K562 (cell line): ENCODE data around the gene AMT. TPM values are rescaled to one million over a fixed set of nuclear protein-coding genes. Genes with fewer than 3 reads are reported as not detected.

Source experiments
- ATAC-seq: fragments of 200-7000 bp; cut with Tn5 transposase; 3 replicates; pipeline ENCODE4 v1.9.1; 2020; ENCODE audit warnings: moderate library complexity
- BruUV-seq: library from RNA; stranded (reverse); fragments of 400-500 nt; replicated peaks from 2 replicates; lab custom pipeline; 2021; lab: Mats Ljungman, UMichigan
- CTCF ChIA-PET: fragments of 300-600 bp; formaldehyde crosslinking; extraction: SDS; loops from one replicate; lab custom pipeline; 2021; ENCODE audit warnings: low intra/inter-chr PET ratio; lab: Yijun Ruan, JAX
- POLR2A ChIA-PET: fragments of 300-600, 350-650 bp; sonication (Branson Sonifier 250); formaldehyde crosslinking; extraction: SDS; loops from one replicate; lab custom pipeline; 2021; ENCODE audit warnings: antibody characterized with exemption, inconsistent platforms; lab: Yijun Ruan, JAX
- DNase-seq, 4 experiments: peaks; one replicate each; pipeline versions ENCODE4 v3.0.0 to v3.0.0-alpha.2; 2011 to 2018; ENCODE audit warnings: low spot score in 3 of 4, mixed read lengths in 3 of 4; ENCODE audit errors: extremely low read depth in 1 of 4
- FAIRE-seq: peaks from 2 replicates; lab custom pipeline; 2011; peaks lifted over from hg19 to GRCh38; lab: Jason Lieb, UNC
- H2AFZ ChIP-seq: 2 replicates; pipeline ENCODE4 v1.6.0; 2011; ENCODE audit warnings: low read depth, low read length, control low read depth, inconsistent platforms
- H3K27ac ChIP-seq: fragments of 200-600 bp; 3 replicates; pipeline ENCODE4 v1.8.0; 2011; ENCODE audit warnings: low read depth, mild to moderate bottlenecking, control low read depth, inconsistent platforms, low read length, moderate library complexity, mixed read lengths; ENCODE audit errors: extremely low read depth
- H3K27me3 ChIP-seq, 2 experiments: fragments of 300-600 bp in 1 of 2; 2 replicates in 1 of 2; 3 replicates in 1 of 2; pipeline versions ENCODE4 v1.6.0 to v1.8.0; 2011; ENCODE audit warnings: inconsistent platforms in 2 of 2, low read length in 2 of 2, mild to moderate bottlenecking in 1 of 2, mixed read lengths in 1 of 2, moderate library complexity in 1 of 2; ENCODE audit not compliant: control insufficient read depth in 2 of 2, insufficient read depth in 2 of 2
- H3K36me3 ChIP-seq: fragments of 300-600 bp; 3 replicates; pipeline ENCODE4 v1.8.0; 2011; ENCODE audit warnings: mild to moderate bottlenecking, low read length, inconsistent platforms; ENCODE audit not compliant: control insufficient read depth, insufficient read depth
- H3K4me1 ChIP-seq, 2 experiments: fragments of 200-600 bp in 1 of 2; replicated peaks in 1 of 2; 2 replicates in 1 of 2; 3 replicates in 1 of 2; pipeline versions ENCODE4 v1.5.1 to v1.8.0; 2011; ENCODE audit warnings: inconsistent platforms in 2 of 2, low read length in 2 of 2, mild to moderate bottlenecking in 1 of 2, mixed read lengths in 1 of 2, moderate library complexity in 1 of 2; ENCODE audit not compliant: control insufficient read depth in 2 of 2, insufficient read depth in 2 of 2
- H3K4me2 ChIP-seq: 2 replicates; pipeline ENCODE4 v1.6.1; 2011; ENCODE audit warnings: low read length, control low read depth, inconsistent platforms, mixed read lengths; ENCODE audit not compliant: insufficient read depth
- H3K4me3 ChIP-seq: fragments of 200-600 bp; sonication (generic), shearing (Covaris generic); 2 replicates; pipeline ENCODE4 v1.5.1; 2016; ENCODE audit warnings: control low read depth, inconsistent platforms
- H3K79me2 ChIP-seq: fragments of 200-600 bp; 3 replicates; pipeline ENCODE4 v1.8.0; 2011; ENCODE audit warnings: low read length, inconsistent platforms; ENCODE audit not compliant: control insufficient read depth, insufficient read depth
- H3K9ac ChIP-seq, 2 experiments: 2 replicates each; pipeline versions ENCODE4 v1.6.0 to v1.6.1; 2011; ENCODE audit warnings: low read depth in 2 of 2, low read length in 2 of 2, control low read depth in 1 of 2, inconsistent platforms in 1 of 2, mild to moderate bottlenecking in 1 of 2, mixed read lengths in 1 of 2; ENCODE audit not compliant: insufficient read depth in 1 of 2
- H3K9me1 ChIP-seq: one replicate; pipeline ENCODE4 v1.6.0; 2011; ENCODE audit warnings: inconsistent platforms, mild to moderate bottlenecking, low read length, moderate library complexity; ENCODE audit not compliant: control insufficient read depth, insufficient read depth
- H3K9me3 ChIP-seq: replicated peaks from 2 replicates; pipeline ENCODE4 v1.5.1; 2011; ENCODE audit warnings: low read depth, low read length, inconsistent platforms; ENCODE audit not compliant: control insufficient read depth, insufficient read depth
- H4K20me1 ChIP-seq: replicated peaks from 2 replicates; pipeline ENCODE4 v1.6.1; 2011; ENCODE audit warnings: low read length, inconsistent platforms, mixed read lengths; ENCODE audit not compliant: control insufficient read depth, insufficient read depth
- HES1 ChIP-seq: fragments of 450-650 bp; IDR thresholded peaks from 2 replicates; pipeline ENCODE4 v1.6.1; 2016; ENCODE audit warnings: low read depth, mild to moderate bottlenecking, moderate library complexity
- JUNB ChIP-seq: fragments of 450-650 bp; formaldehyde crosslinking; conservative IDR thresholded peaks from 2 replicates; pipeline ENCODE4 v1.4.0; 2020; ENCODE audit warnings: mild to moderate bottlenecking
- KAT8 ChIP-seq: fragments of 450-650 bp; IDR thresholded peaks from 2 replicates; pipeline ENCODE4 v1.6.1; 2016; ENCODE audit warnings: low read depth, mild to moderate bottlenecking
- PATZ1 ChIP-seq: fragments of 250-450 bp; sonication (Bioruptor Pico); IDR thresholded peaks from 2 replicates; pipeline ENCODE4 v1.5.0; 2020; ENCODE audit warnings: mild to moderate bottlenecking, borderline replicate concordance
- SLC30A9 ChIP-seq: fragments of 250-450 bp; sonication (Bioruptor Pico); IDR thresholded peaks from 2 replicates; pipeline ENCODE4 v1.8.0; 2022; ENCODE audit warnings: mild to moderate bottlenecking, moderate library complexity
- ZNF449 ChIP-seq: fragments of 250-450 bp; sonication (Bioruptor Pico); IDR thresholded peaks from 2 replicates; pipeline ENCODE4 v1.8.0; 2022; ENCODE audit warnings: moderate library complexity, mild to moderate bottlenecking, inconsistent platforms
- ZNF518B ChIP-seq: fragments of 250-450 bp; sonication (Bioruptor Pico); IDR thresholded peaks from 2 replicates; pipeline ENCODE4 v1.5.0; 2021; ENCODE audit warnings: mild to moderate bottlenecking, moderate library complexity
- WGBS: fragments of 100-300 bp; shearing (Covaris generic); methylation state at CpG from one replicate; pipeline ENCODE4 v1.1.6; 2016; ENCODE audit warnings: low coverage, mixed read lengths; ENCODE audit not compliant: insufficient coverage; ENCODE audit errors: missing lambda C conversion rate; 5-methylcytosine and 5-hydroxymethylcytosine counted together
- in situ Hi-C: fragments of 300-500 bp; cut with MboI; formaldehyde crosslinking; loops from 4 replicates; pipeline ENCODE4 v1.15.0; 2018; ENCODE audit warnings: inconsistent platforms, mixed read lengths
- intact Hi-C: fragments of 100-400 bp; cut with micrococcal nuclease; formaldehyde crosslinking; loops from 2 replicates; pipeline ENCODE4 v1.14.2; 2022
- polyA plus RNA-seq, 8 experiments: library from polyadenylated mRNA; depleted of rRNA in 4 of 8; stranded (reverse) in 5 of 8; unstranded in 3 of 8; fragments of >200 nt; fragmentation: Nextera tagmentation in 2 of 8; fragmentation: Illumina TruSeq in 1 of 8; extraction: Ambion mirVana in 2 of 8; extraction: Trizol in 1 of 8; gene quantifications; 2 replicates each; pipeline versions ENCODE4 v1.2.1 to v1.2.3, GENCODE V29; 2011 to 2014; ENCODE audit warnings: inconsistent platforms in 1 of 8, missing spikeins in 1 of 8
- total RNA-seq, 7 experiments: library from RNA; depleted of rRNA in 6 of 7; stranded (reverse); fragments of >200 nt in 6 of 7; fragmentation: Illumina TruSeq in 2 of 7; extraction: Trizol in 2 of 7; gene quantifications; 2 replicates each; pipeline versions ENCODE4 v1.2.1 to v1.2.3, GENCODE V29; 2011 to 2021; ENCODE audit warnings: low replicate concordance in 1 of 7
- TF ChIP-seq, protein P1 (sequence below): fragments of 150-350 bp; IDR thresholded peaks from 2 replicates; pipeline ENCODE4 v1.6.1; 2014; ENCODE audit warnings: low read depth, mild to moderate bottlenecking, low read length, borderline replicate concordance

Gene AMT
- total and polyA plus RNA-seq, 9 of the 15 experiments (the other 6 are each of a cell fraction or from before 2014, with no cell fraction given), result 0.14 to 2.1 (median 0.52) TPM

- DNase-seq (peak; percentile 37 to 72 (median 44)), FAIRE-seq (peak; percentile 57), ATAC-seq (no peak)
- Histone ChIP-seq H3K27me3 (no peaks in the 10 kb centered on the region), H3K79me2 (peaks cover under 1% of the 10 kb centered on the region; the same call in 1 of the 3 replicates), H3K9ac (peak overlapping the region; percentile 17 to 81; a peak in 1 of 4 replicates), H3K36me3 (no peaks in the 10 kb centered on the region), H4K20me1 (no peaks in the 10 kb centered on the region), H3K9me1 (no peaks in the 10 kb centered on the region), H3K9me3 (no peaks in the 10 kb centered on the region), H3K4me1 (peaks cover 30 to 35% of the 10 kb centered on the region in 2 experiments), H3K4me3 (no peak overlapping the region), H2AFZ (peak overlapping the region; percentile 76), H3K27ac (peak overlapping the region; percentile 74; the same call in 2 of the 3 replicates), H3K4me2 (peak overlapping the region; percentile 76)
- WGBS, result 4% methylated on average over 17 of the region's 18 CpGs
- ChIA-PET POLR2A (interaction anchor here (0.6 to 1.3 kb wide), 4 partner anchors 9 to 405 kb away, joined by 3 to 4 read pairs (median 4); no protein-coding TSS in a partner anchor), CTCF (no interaction called here)
- intact Hi-C loops, result no loop called here
- no TSS peak for BruUV-seq
- in situ Hi-C loops, result no loop called here
- TF ChIP-seq, protein P1, sequence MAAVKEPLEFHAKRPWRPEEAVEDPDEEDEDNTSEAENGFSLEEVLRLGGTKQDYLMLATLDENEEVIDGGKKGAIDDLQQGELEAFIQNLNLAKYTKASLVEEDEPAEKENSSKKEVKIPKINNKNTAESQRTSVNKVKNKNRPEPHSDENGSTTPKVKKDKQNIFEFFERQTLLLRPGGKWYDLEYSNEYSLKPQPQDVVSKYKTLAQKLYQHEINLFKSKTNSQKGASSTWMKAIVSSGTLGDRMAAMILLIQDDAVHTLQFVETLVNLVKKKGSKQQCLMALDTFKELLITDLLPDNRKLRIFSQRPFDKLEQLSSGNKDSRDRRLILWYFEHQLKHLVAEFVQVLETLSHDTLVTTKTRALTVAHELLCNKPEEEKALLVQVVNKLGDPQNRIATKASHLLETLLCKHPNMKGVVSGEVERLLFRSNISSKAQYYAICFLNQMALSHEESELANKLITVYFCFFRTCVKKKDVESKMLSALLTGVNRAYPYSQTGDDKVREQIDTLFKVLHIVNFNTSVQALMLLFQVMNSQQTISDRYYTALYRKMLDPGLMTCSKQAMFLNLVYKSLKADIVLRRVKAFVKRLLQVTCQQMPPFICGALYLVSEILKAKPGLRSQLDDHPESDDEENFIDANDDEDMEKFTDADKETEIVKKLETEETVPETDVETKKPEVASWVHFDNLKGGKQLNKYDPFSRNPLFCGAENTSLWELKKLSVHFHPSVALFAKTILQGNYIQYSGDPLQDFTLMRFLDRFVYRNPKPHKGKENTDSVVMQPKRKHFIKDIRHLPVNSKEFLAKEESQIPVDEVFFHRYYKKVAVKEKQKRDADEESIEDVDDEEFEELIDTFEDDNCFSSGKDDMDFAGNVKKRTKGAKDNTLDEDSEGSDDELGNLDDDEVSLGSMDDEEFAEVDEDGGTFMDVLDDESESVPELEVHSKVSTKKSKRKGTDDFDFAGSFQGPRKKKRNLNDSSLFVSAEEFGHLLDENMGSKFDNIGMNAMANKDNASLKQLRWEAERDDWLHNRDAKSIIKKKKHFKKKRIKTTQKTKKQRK, result no peak
- no peak for TF ChIP-seq ZNF518B (CRISPR knock-in tag)
- TF ChIP-seq JUNB (CRISPR knock-in tag), result no peak
- TF ChIP-seq HES1, result no peak
- no peak for TF ChIP-seq ZNF449 (CRISPR knock-in tag)
- TF ChIP-seq PATZ1 (CRISPR knock-in tag), result no peak
- TF ChIP-seq SLC30A9, result no peak
- TF ChIP-seq KAT8, result no peak
These were observed 43.2 kb upstream of the AMT start for GRCh38 chr3:49465270-49466034.
